Upper lobe of left lung (tissue), 6 donors: Measurements from ENCODE around the gene MTHFD1L. TPM values are rescaled to one million over a fixed set of nuclear protein-coding genes. Genes with fewer than 3 reads are reported as not detected.

Source experiments
- ATAC-seq, 2 donors: fragments of 200-7000 bp; cut with Tn5 transposase; one replicate each; pipeline ENCODE4 v1.9.1; 2022; ENCODE audit warnings: mild to moderate bottlenecking in 2 of 2, moderate library complexity in 2 of 2; ENCODE audit not compliant: low FRiP score in 2 of 2
- DNase-seq, 2 donors: peaks; one replicate each; pipeline ENCODE4 v3.0.0-alpha.2; 2019 to 2020
- H3K27ac ChIP-seq, 4 donors: fragments of 200-600 bp; sonication (generic); one replicate each; pipeline ENCODE4 v1.5.1; 2016 to 2019
- H3K27me3 ChIP-seq, 4 donors: fragments of 200-600 bp; sonication (generic); one replicate each; pipeline ENCODE4 v1.5.1; 2017 to 2019
- H3K36me3 ChIP-seq, 4 donors: fragments of 200-600 bp; sonication (generic); one replicate each; pipeline ENCODE4 v1.5.1; 2016 to 2019
- H3K4me1 ChIP-seq, 4 donors: fragments of 200-600 bp; sonication (generic); one replicate each; pipeline ENCODE4 v1.5.1; 2018 to 2019
- H3K4me3 ChIP-seq, 4 donors: fragments of 200-600 bp; sonication (generic); one replicate each; pipeline ENCODE4 v1.5.1; 2017 to 2019; ENCODE audit warnings: mild to moderate bottlenecking in 2 of 4, moderate library complexity in 1 of 4
- H3K9me3 ChIP-seq, 4 donors: fragments of 200-600 bp; sonication (generic); one replicate each; pipeline ENCODE4 v1.5.1; 2018 to 2019
- CTCF ChIP-seq, 6 experiments: fragments of 450-650 bp in 4 of 6; fragments of 200-600 bp in 2 of 6; sonication (generic) in 2 of 6; IDR thresholded peaks; one replicate each; pipeline ENCODE4 v1.5.1; 2016 to 2019; ENCODE audit warnings: antibody characterized with exemption in 6 of 6
- EP300 ChIP-seq, 4 donors: sonication (generic); formaldehyde crosslinking; IDR thresholded peaks; one replicate each; pipeline ENCODE4 v1.5.1; 2017; ENCODE audit warnings: antibody characterized with exemption in 4 of 4, control low read depth in 2 of 4
- POLR2A ChIP-seq, 4 donors: fragments of 450-650 bp; IDR thresholded peaks; one replicate each; pipeline ENCODE4 v1.5.1; 2016 to 2017; ENCODE audit warnings: antibody characterized with exemption in 4 of 4, mild to moderate bottlenecking in 2 of 4
- POLR2AphosphoS5 ChIP-seq, 2 donors: sonication (generic); formaldehyde crosslinking; IDR thresholded peaks; one replicate each; pipeline ENCODE4 v1.5.1; 2017; ENCODE audit warnings: antibody characterized with exemption in 2 of 2
- WGBS, 2 donors: methylation state at CpG; one replicate each; pipeline ENCODE4 v1.1.5; 2017 to 2018; 5-methylcytosine and 5-hydroxymethylcytosine counted together
- total RNA-seq, 6 donors: library from RNA; depleted of rRNA in 4 of 6; stranded (reverse); fragments of >200 nt in 4 of 6; gene quantifications; one replicate each; pipeline versions ENCODE4 v1.1.0 to v1.2.1, GENCODE V29; 2016 to 2021
- donor health status: DM: no; HTN: no; CAD: no; lungs with moderate emphysema.
- donor health status: DM: no; HTN: yes; CAD: no; lungs with severe emphysema.

MTHFD1L gene
- total RNA-seq, 6 donors from 2014 or later = 11.8 to 32.3 (median 19.4) TPM

GRCh38 chr6:150966786-150967185, 101.3 kb downstream of the MTHFD1L start:
- TF ChIP-seq POLR2A (IDR thresholded peaks at IDR 0.05) = no peak
- no peak for TF ChIP-seq POLR2AphosphoS5 (IDR thresholded peaks at IDR 0.05)
- no peak for TF ChIP-seq EP300 (IDR thresholded peaks at IDR 0.05)
- no peak for TF ChIP-seq CTCF (IDR thresholded peaks at IDR 0.05)
- ATAC-seq (no peak), DNase-seq (no peak)
- Histone ChIP-seq H3K4me3 (no peak overlapping the region), H3K27ac (no peak overlapping the region), H3K27me3 (no peaks in the 10 kb centered on the region), H3K9me3 (no peaks in the 10 kb centered on the region), H3K4me1 (no peaks in the 10 kb centered on the region), H3K36me3 (no peaks in the 10 kb centered on the region)
- WGBS, 2 donors = 75 to 80% methylated on average over 6 of the region's 6 CpGs

- Histone ChIP-seq H3K36me3 (peaks cover 0 to 4% (median under 1%) of the 10 kb centered on the region in 4 donors), H3K9me3 (no peaks in the 10 kb centered on the region), H3K4me3 (no peak overlapping the region), H3K4me1 (no peaks in the 10 kb centered on the region), H3K27me3 (no peaks in the 10 kb centered on the region), H3K27ac (no peak overlapping the region)
- WGBS, 2 donors = 87 to 90% methylated on average over 6 of the region's 6 CpGs
- ATAC-seq = no peak
- TF ChIP-seq POLR2AphosphoS5 (IDR thresholded peaks at IDR 0.05) = no peak
- TF ChIP-seq EP300 (IDR thresholded peaks at IDR 0.05) = no peak
- no peak for DNase-seq
Measured at GRCh38 chr6:150967381-150967780, 101.9 kb downstream of the MTHFD1L start.

- 78% methylated on average over 8 of the region's 8 CpGs for WGBS, 2 donors
- H3K27me3 ChIP-seq = no peaks in the 10 kb centered on the region
- TF ChIP-seq POLR2AphosphoS5 (IDR thresholded peaks at IDR 0.05) = no peak
- no peak for TF ChIP-seq POLR2A (IDR thresholded peaks at IDR 0.05)
- no peaks in the 10 kb centered on the region for H3K9me3 ChIP-seq
- H3K27ac ChIP-seq = no peak overlapping the region
- H3K4me3 ChIP-seq = no peak overlapping the region
- no peaks in the 10 kb centered on the region for H3K4me1 ChIP-seq
- DNase-seq (no peak), ATAC-seq (no peak)
- peaks cover 0 to 8% (median 2%) of the 10 kb centered on the region in 4 donors for H3K36me3 ChIP-seq
Measured at GRCh38 chr6:150967910-150968309, 102.4 kb downstream of the MTHFD1L start.

GRCh38 chr6:150969901-150970300, 104.4 kb downstream of the MTHFD1L start:
- peaks cover 0 to 15% (median 2%) of the 10 kb centered on the region in 4 donors for H3K36me3 ChIP-seq
- 98% methylated on average over 4 of the region's 4 CpGs for whole genome bisulfite sequencing, 2 donors
- no peaks in the 10 kb centered on the region for H3K4me1 ChIP-seq
- DNase-seq = no peak
- no peak for TF ChIP-seq EP300 (IDR thresholded peaks at IDR 0.05)
- H3K4me3 ChIP-seq = no peak overlapping the region
- ATAC-seq = no peak
- H3K27me3 ChIP-seq = no peaks in the 10 kb centered on the region
- no peak overlapping the region for H3K27ac ChIP-seq
- no peaks in the 10 kb centered on the region for H3K9me3 ChIP-seq

GRCh38 chr6:150971219-150971618, 105.7 kb downstream of the MTHFD1L start:
- Histone ChIP-seq H3K36me3 (peaks cover 0 to 15% (median 2%) of the 10 kb centered on the region in 4 donors), H3K9me3 (no peaks in the 10 kb centered on the region), H3K27me3 (no peaks in the 10 kb centered on the region), H3K4me1 (no peaks in the 10 kb centered on the region), H3K27ac (no peak overlapping the region), H3K4me3 (no peak overlapping the region)
- DNase-seq (no peak), ATAC-seq (no peak)
- TF ChIP-seq POLR2AphosphoS5 (IDR thresholded peaks at IDR 0.05) (no peak), POLR2A (IDR thresholded peaks at IDR 0.05) (no peak), CTCF (IDR thresholded peaks at IDR 0.05) (no peak), EP300 (IDR thresholded peaks at IDR 0.05) (no peak)
- WGBS, 2 donors = 95 to 96% methylated on average over 8 of the region's 8 CpGs

- no peak overlapping the region for H3K4me3 ChIP-seq
- no peak for DNase-seq
- TF ChIP-seq EP300 (IDR thresholded peaks at IDR 0.05) (no peak), CTCF (IDR thresholded peaks at IDR 0.05) (no peak)
- WGBS, 2 donors = 94 to 97% methylated on average over 6 of the region's 6 CpGs
- peaks cover 0 to 15% (median 2%) of the 10 kb centered on the region in 4 donors for H3K36me3 ChIP-seq
- H3K9me3 ChIP-seq = no peaks in the 10 kb centered on the region
- no peak overlapping the region for H3K27ac ChIP-seq
- H3K4me1 ChIP-seq = no peaks in the 10 kb centered on the region
- H3K27me3 ChIP-seq = no peaks in the 10 kb centered on the region
- ATAC-seq = no peak
Measured at GRCh38 chr6:150975136-150975535, 109.6 kb downstream of the MTHFD1L start.
